Measurements from ENCODE around the gene AKNA.
A peak's percentile ranks its signal among the peaks of the same experiment; 100 is the strongest.
"Not testable (repeated sequence)": the region's sequence is repeated elsewhere in the genome, so short reads cannot be mapped to it uniquely, and the experiment has no call there.

AKNA gene

GRCh38 chr9:114325684-114326254, 62.0 kb downstream of the AKNA start:
- peaks cover 11% of the 10 kb centered on the region for H3K4me1 Mint-ChIP-seq (ENCODE audit: low read depth)
- H3K27ac Mint-ChIP-seq; H3K9me3 Mint-ChIP-seq; H3K4me3 Mint-ChIP-seq; H3K27me3 Mint-ChIP-seq; H3K36me3 Mint-ChIP-seq (ENCODE audit: low read depth): not testable (repeated sequence)

GRCh38 chr9:114324965-114325364, 62.8 kb downstream of the AKNA start:
- H3K9me3 Mint-ChIP-seq; H3K4me1 Mint-ChIP-seq (ENCODE audit: low read depth); H3K4me3 Mint-ChIP-seq; H3K27ac Mint-ChIP-seq; H3K36me3 Mint-ChIP-seq (ENCODE audit: low read depth); H3K27me3 Mint-ChIP-seq: not testable (repeated sequence)

GRCh38 chr9:114324492-114324891, 63.3 kb downstream of the AKNA start:
- Mint-ChIP-seq H3K4me3 (no peak overlapping the region), H3K9me3 (no peaks in the 10 kb centered on the region), H3K4me1 (ENCODE audit: low read depth) (peaks cover 8% of the 10 kb centered on the region), H3K36me3 (ENCODE audit: low read depth) (no peaks in the 10 kb centered on the region), H3K27ac (no peak overlapping the region), H3K27me3 (no peaks in the 10 kb centered on the region)

GRCh38 chr9:114323849-114324248, 63.9 kb downstream of the AKNA start:
- H3K9me3 Mint-ChIP-seq; H3K27ac Mint-ChIP-seq; H3K27me3 Mint-ChIP-seq; H3K36me3 Mint-ChIP-seq (ENCODE audit: low read depth); H3K4me1 Mint-ChIP-seq (ENCODE audit: low read depth); H3K4me3 Mint-ChIP-seq: not testable (repeated sequence)

- H3K4me1 Mint-ChIP-seq (ENCODE audit: low read depth); H3K9me3 Mint-ChIP-seq; H3K36me3 Mint-ChIP-seq (ENCODE audit: low read depth); H3K27ac Mint-ChIP-seq; H3K4me3 Mint-ChIP-seq; H3K27me3 Mint-ChIP-seq: not testable (repeated sequence)
Observed at GRCh38 chr9:114322831-114323531, 64.8 kb downstream of the AKNA start, which contains the start of gene ORM1. TSS of gene ORM1 (plus strand) at chr9:114323098. CDS start at chr9:114323134, 36 bp downstream.

- H3K27me3 Mint-ChIP-seq; H3K36me3 Mint-ChIP-seq (ENCODE audit: low read depth); H3K9me3 Mint-ChIP-seq; H3K27ac Mint-ChIP-seq; H3K4me1 Mint-ChIP-seq (ENCODE audit: low read depth); H3K4me3 Mint-ChIP-seq: not testable (repeated sequence)
Observed at GRCh38 chr9:114322160-114322818, 65.5 kb downstream of the AKNA start.

GRCh38 chr9:114321759-114322158, 66.0 kb downstream of the AKNA start:
- no peaks in the 10 kb centered on the region for H3K27me3 Mint-ChIP-seq
- no peaks in the 10 kb centered on the region for H3K36me3 Mint-ChIP-seq (ENCODE audit: low read depth)
- no peaks in the 10 kb centered on the region for H3K9me3 Mint-ChIP-seq
- no peak overlapping the region for H3K27ac Mint-ChIP-seq
- H3K4me1 Mint-ChIP-seq (ENCODE audit: low read depth), result peaks cover 8% of the 10 kb centered on the region
- no peak overlapping the region for H3K4me3 Mint-ChIP-seq

GRCh38 chr9:114320710-114321109, 67.1 kb downstream of the AKNA start:
- not testable (repeated sequence) for H3K27ac Mint-ChIP-seq; H3K36me3 Mint-ChIP-seq (ENCODE audit: low read depth); H3K4me1 Mint-ChIP-seq (ENCODE audit: low read depth); H3K27me3 Mint-ChIP-seq; H3K4me3 Mint-ChIP-seq; H3K9me3 Mint-ChIP-seq

- Mint-ChIP-seq H3K4me1 (ENCODE audit: low read depth) (peaks cover 8% of the 10 kb centered on the region), H3K4me3 (no peak overlapping the region), H3K36me3 (ENCODE audit: low read depth) (no peaks in the 10 kb centered on the region), H3K27ac (no peak overlapping the region), H3K9me3 (no peaks in the 10 kb centered on the region), H3K27me3 (no peaks in the 10 kb centered on the region)
Observed at GRCh38 chr9:114319147-114319546, 68.6 kb downstream of the AKNA start.

- no peaks in the 10 kb centered on the region for H3K27me3 Mint-ChIP-seq
- no peaks in the 10 kb centered on the region for H3K36me3 Mint-ChIP-seq (ENCODE audit: low read depth)
- no peak overlapping the region for H3K4me3 Mint-ChIP-seq
- H3K9me3 Mint-ChIP-seq, result no peaks in the 10 kb centered on the region
- peak overlapping the region; percentile 55 for H3K27ac Mint-ChIP-seq
- peaks cover 8% of the 10 kb centered on the region for H3K4me1 Mint-ChIP-seq (ENCODE audit: low read depth)
Observed at GRCh38 chr9:114318416-114318815, 69.4 kb downstream of the AKNA start.

GRCh38 chr9:114317665-114318357, 70.0 kb downstream of the AKNA start:
- H3K9me3 Mint-ChIP-seq, result no peaks in the 10 kb centered on the region
- H3K4me1 Mint-ChIP-seq (ENCODE audit: low read depth), result peaks cover 8% of the 10 kb centered on the region
- H3K27me3 Mint-ChIP-seq, result no peaks in the 10 kb centered on the region

GRCh38 chr9:114316605-114317230, 71.1 kb downstream of the AKNA start:
- no peak overlapping the region for H3K4me3 Mint-ChIP-seq
- H3K4me1 Mint-ChIP-seq (ENCODE audit: low read depth), result peaks cover 2% of the 10 kb centered on the region
- no peak overlapping the region for H3K27ac Mint-ChIP-seq
- H3K36me3 Mint-ChIP-seq (ENCODE audit: low read depth), result no peaks in the 10 kb centered on the region
- no peaks in the 10 kb centered on the region for H3K27me3 Mint-ChIP-seq
- no peaks in the 10 kb centered on the region for H3K9me3 Mint-ChIP-seq

More at GRCh38 chr9:114317665-114318357, 70.0 kb downstream of the AKNA start:
- Mint-ChIP-seq H3K4me3 (no peak overlapping the region), H3K36me3 (ENCODE audit: low read depth) (no peaks in the 10 kb centered on the region), H3K27ac (peak overlapping the region; percentile 55)

GRCh38 chr9:114315723-114316363, 71.9 kb downstream of the AKNA start:
- H3K4me3 Mint-ChIP-seq, result no peak overlapping the region
- no peaks in the 10 kb centered on the region for H3K9me3 Mint-ChIP-seq
- H3K36me3 Mint-ChIP-seq (ENCODE audit: low read depth), result no peaks in the 10 kb centered on the region
- H3K4me1 Mint-ChIP-seq (ENCODE audit: low read depth), result no peaks in the 10 kb centered on the region
- H3K27ac Mint-ChIP-seq, result no peak overlapping the region
- H3K27me3 Mint-ChIP-seq, result no peaks in the 10 kb centered on the region

GRCh38 chr9:114314881-114315722, 72.7 kb downstream of the AKNA start:
- Mint-ChIP-seq H3K4me1 (ENCODE audit: low read depth) (no peaks in the 10 kb centered on the region), H3K4me3 (no peak overlapping the region), H3K27ac (no peak overlapping the region), H3K27me3 (no peaks in the 10 kb centered on the region), H3K9me3 (no peaks in the 10 kb centered on the region), H3K36me3 (ENCODE audit: low read depth) (no peaks in the 10 kb centered on the region)

All from stimulated activated naive CD8-positive, alpha-beta T cell treated with anti-CD3 and anti-CD28 coated beads, Interleukin-15, Interleukin-2, amounts not matched to agents 100 ng/mL and 50 ng/mL, for 24 hours (primary cell).